RWPE2 (cell line): ENCODE results near the gene AMIGO1.

Experiments
- ATAC-seq: fragments of 200-7000 bp; cut with Tn5 transposase; 3 replicates; pipeline ENCODE4 v1.9.1; 2021; ENCODE audit warnings: low read depth
- DNase-seq: peaks from one replicate; pipeline ENCODE4 v3.0.0-alpha.2; 2020; ENCODE audit warnings: low spot score
- H3K27ac ChIP-seq: fragments of 450-650 bp; 2 replicates; pipeline ENCODE4 v1.5.1; 2017; ENCODE audit warnings: mild to moderate bottlenecking; ENCODE audit not compliant: poor library complexity, severe bottlenecking
- H3K27me3 ChIP-seq: fragments of 250-450 bp; sonication (Bioruptor Pico); 2 replicates; pipeline ENCODE4 v1.5.1; 2021; ENCODE audit warnings: mild to moderate bottlenecking, moderate library complexity; ENCODE audit not compliant: insufficient read depth, poor library complexity, severe bottlenecking
- H3K36me3 ChIP-seq: fragments of 250-450 bp; sonication (Bioruptor Pico); 2 replicates; pipeline ENCODE4 v1.5.1; 2020; ENCODE audit warnings: low read depth, mild to moderate bottlenecking, moderate library complexity
- H3K4me1 ChIP-seq: fragments of 250-450 bp; sonication (Bioruptor Pico); 2 replicates; pipeline ENCODE4 v1.5.1; 2021; ENCODE audit warnings: mild to moderate bottlenecking, moderate library complexity; ENCODE audit not compliant: insufficient read depth, poor library complexity, severe bottlenecking
- H3K4me3 ChIP-seq: fragments of 250-450 bp; sonication (Bioruptor Pico); 2 replicates; pipeline ENCODE4 v1.5.1; 2021; ENCODE audit warnings: mild to moderate bottlenecking, moderate library complexity; ENCODE audit not compliant: severe bottlenecking
- H3K9me3 ChIP-seq: fragments of 250-450 bp; sonication (Bioruptor Pico); 2 replicates; pipeline ENCODE4 v1.5.1; 2021; ENCODE audit warnings: mild to moderate bottlenecking, moderate library complexity; ENCODE audit not compliant: severe bottlenecking
- CTCF ChIP-seq: fragments of 450-650 bp; IDR thresholded peaks from one replicate; pipeline ENCODE4 v1.5.1; 2017; ENCODE audit warnings: mild to moderate bottlenecking, moderate library complexity; ENCODE audit not compliant: poor library complexity, severe bottlenecking

AMIGO1 gene

GRCh38 chr1:109485001-109485400 is 24.5 kb downstream of the AMIGO1 start:
- Histone ChIP-seq H3K36me3 (peaks cover 4% of the 10 kb centered on the region; the same call in 1 of the 2 replicates), H3K27me3 (no peaks in the 10 kb centered on the region), H3K9me3 (no peaks in the 10 kb centered on the region), H3K4me1 (peaks cover 4% of the 10 kb centered on the region), H3K4me3 (peak overlapping the region; percentile 99), H3K27ac (peak overlapping the region; percentile 36)
- no peak for TF ChIP-seq CTCF
- DNase-seq (no peak), ATAC-seq (no peak)

- DNase-seq (no peak), ATAC-seq (peak; percentile 3; the same call in 1 of the 3 replicates)
- Histone ChIP-seq H3K4me1 (peaks cover 4% of the 10 kb centered on the region), H3K27ac (peak overlapping the region; percentile 36), H3K9me3 (no peaks in the 10 kb centered on the region), H3K36me3 (peaks cover 4% of the 10 kb centered on the region; the same call in 1 of the 2 replicates), H3K4me3 (peak overlapping the region; percentile 99), H3K27me3 (no peaks in the 10 kb centered on the region)
- no peak for TF ChIP-seq CTCF
Observed at GRCh38 chr1:109484519-109484975, 25.0 kb downstream of the AMIGO1 start.

- H3K27me3 ChIP-seq = no peaks in the 10 kb centered on the region
- DNase-seq (peak; percentile 85), ATAC-seq (peak; percentile 73)
- H3K9me3 ChIP-seq = no peaks in the 10 kb centered on the region
- peak within 1 kb of the TSS; percentile 36 for H3K27ac ChIP-seq
- H3K36me3 ChIP-seq = peaks cover 4% of the 10 kb centered on the region; the same call in 1 of the 2 replicates
- TF ChIP-seq CTCF = no peak
- peaks cover 4% of the 10 kb centered on the region for H3K4me1 ChIP-seq
- peak within 1 kb of the TSS; percentile 99 for H3K4me3 ChIP-seq
Observed at GRCh38 chr1:109483672-109484518, 25.6 kb downstream of the AMIGO1 start, which contains the start of gene ATXN7L2. TSS of gene ATXN7L2 (plus strand) at chr1:109483905. CDS start at chr1:109483954, 49 bp downstream.

- ATAC-seq = peak; percentile 19
- DNase-seq = no peak
Observed at GRCh38 chr1:109482791-109483671, 26.5 kb downstream of the AMIGO1 start.

More at GRCh38 chr1:109482791-109483671, 26.5 kb downstream of the AMIGO1 start:
- peaks cover 4% of the 10 kb centered on the region for H3K4me1 ChIP-seq
- H3K4me3 ChIP-seq = peak overlapping the region; percentile 99
- no peak overlapping the region for H3K27ac ChIP-seq
- no peaks in the 10 kb centered on the region for H3K9me3 ChIP-seq
- H3K36me3 ChIP-seq = peaks cover 4% of the 10 kb centered on the region; the same call in 1 of the 2 replicates
- H3K27me3 ChIP-seq = no peaks in the 10 kb centered on the region
- TF ChIP-seq CTCF = no peak
